H1 (cell line): ENCODE data around the gene ANKRD34B. TPM values are rescaled to one million over a fixed set of nuclear protein-coding genes. Genes with fewer than 3 reads are reported as not detected.

ENCODE experiments used
- CHD7 ChIP-seq: fragments of 300-600 bp; sonication (generic); IDR thresholded peaks from 2 replicates; pipeline ENCODE4 v1.7.1; 2012; ENCODE audit warnings: low read length, moderate library complexity, mild to moderate bottlenecking, inconsistent platforms; ENCODE audit not compliant: insufficient replicate concordance
- polyA plus RNA-seq, 7 experiments: library from polyadenylated mRNA; depleted of rRNA in 3 of 7; stranded (reverse) in 5 of 7; unstranded in 2 of 7; fragments of >200 nt in 5 of 7; fragments of 200-250 nt in 2 of 7; gene quantifications; 1 replicate in 5 of 7; 2 replicates in 1 of 7; 4 replicates in 1 of 7; pipeline versions ENCODE4 v1.2.1 to v1.2.3, GENCODE V29; 2011 to 2013; ENCODE audit warnings: missing spikeins in 2 of 7, mixed read lengths in 2 of 7
- total RNA-seq: library from RNA; stranded (reverse); fragmentation: NEBNext Ultra II Directional; extraction: Animal tissue kit (Norgen Biotek cat#: 25700); gene quantifications from 2 replicates; pipeline ENCODE4 v1.2.1, GENCODE V29; 2021

ANKRD34B gene
- total and polyA plus RNA-seq, 2 of the 8 experiments (the other 6 are each of a cell fraction or from before 2014, with no cell fraction given), result 1.5 to 6.3 TPM

GRCh38 chr5:80592761-80593160 is 22.7 kb upstream of the ANKRD34B start (continued):
- TF ChIP-seq CHD7, result no peak
